ENCODE results near the gene H3-3A. TPM values are rescaled to one million over a fixed set of nuclear protein-coding genes. Genes with fewer than 3 reads are reported as not detected.

H3-3A gene
- polyA plus RNA-seq, 3 donors: 961 to 1,826 (median 1,812) TPM

DNA sequence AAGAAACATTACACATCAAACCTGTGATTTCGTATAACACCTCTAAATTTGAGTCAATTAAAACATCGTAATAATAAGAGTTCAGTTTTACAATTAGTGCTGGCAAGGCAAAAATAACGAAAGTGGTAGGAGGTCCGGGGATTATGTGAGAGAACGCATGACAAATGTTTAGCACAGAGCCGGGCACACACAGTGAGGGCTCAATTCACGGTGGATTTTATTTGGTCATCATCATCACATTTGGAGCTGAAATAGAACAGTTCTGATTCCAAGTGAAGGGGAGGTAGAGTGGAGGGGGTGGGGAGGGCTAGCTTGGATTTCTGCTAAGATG is 20.0 kb downstream of the H3-3A start:
- Histone ChIP-seq H4K20me1 (ENCODE audit: insufficient read depth, low read length) (no peaks in the 10 kb centered on the region), H3K9me3 (replicated peaks in 1 of 2; ENCODE audit: control insufficient read depth in 1 of 2, insufficient read depth in 1 of 2, low read length in 2 of 2) (no peaks in the 10 kb centered on the region), H3K4me1 (ENCODE audit: control insufficient read depth in 1 of 2, insufficient read depth in 2 of 2, low read length in 2 of 2) (peaks cover 11 to 17% of the 10 kb centered on the region in 2 donors), H3K27me3 (ENCODE audit: control insufficient read depth in 2 of 2, insufficient read depth in 2 of 2, low read length in 2 of 2) (peaks cover 0 to 6% of the 10 kb centered on the region in 2 donors), H3K27ac (ENCODE audit: low read depth in 1 of 2, low read length in 2 of 2) (no peak overlapping the region), H2AFZ (ENCODE audit: insufficient read depth, low read depth, low read length, poor library complexity, severe bottlenecking) (peak overlapping the region; percentile 99), H3K36me3 (replicated peaks in 1 of 2; ENCODE audit: control insufficient read depth in 1 of 2, insufficient read depth in 2 of 2, low read length in 2 of 2) (no peaks in the 10 kb centered on the region), H3K4me3 (replicated peaks in 1 of 3; ENCODE audit: low read depth in 2 of 3, low read length in 3 of 3) (peak overlapping the region; percentile 42 to 81 (median 60)), H3K9ac (ENCODE audit: insufficient read depth, low read length, poor library complexity, severe bottlenecking) (peak overlapping the region; percentile 61), H3K4me2 (replicated peaks; ENCODE audit: extremely low read depth, low read length, poor library complexity, severe bottlenecking) (peak overlapping the region; percentile 99), H3K79me2 (ENCODE audit: insufficient read depth, low read length) (no peaks in the 10 kb centered on the region)
- WGBS (ENCODE audit: insufficient coverage): 90% methylated on average over 5 of the region's 7 CpGs
- TF ChIP-seq, protein P1, sequence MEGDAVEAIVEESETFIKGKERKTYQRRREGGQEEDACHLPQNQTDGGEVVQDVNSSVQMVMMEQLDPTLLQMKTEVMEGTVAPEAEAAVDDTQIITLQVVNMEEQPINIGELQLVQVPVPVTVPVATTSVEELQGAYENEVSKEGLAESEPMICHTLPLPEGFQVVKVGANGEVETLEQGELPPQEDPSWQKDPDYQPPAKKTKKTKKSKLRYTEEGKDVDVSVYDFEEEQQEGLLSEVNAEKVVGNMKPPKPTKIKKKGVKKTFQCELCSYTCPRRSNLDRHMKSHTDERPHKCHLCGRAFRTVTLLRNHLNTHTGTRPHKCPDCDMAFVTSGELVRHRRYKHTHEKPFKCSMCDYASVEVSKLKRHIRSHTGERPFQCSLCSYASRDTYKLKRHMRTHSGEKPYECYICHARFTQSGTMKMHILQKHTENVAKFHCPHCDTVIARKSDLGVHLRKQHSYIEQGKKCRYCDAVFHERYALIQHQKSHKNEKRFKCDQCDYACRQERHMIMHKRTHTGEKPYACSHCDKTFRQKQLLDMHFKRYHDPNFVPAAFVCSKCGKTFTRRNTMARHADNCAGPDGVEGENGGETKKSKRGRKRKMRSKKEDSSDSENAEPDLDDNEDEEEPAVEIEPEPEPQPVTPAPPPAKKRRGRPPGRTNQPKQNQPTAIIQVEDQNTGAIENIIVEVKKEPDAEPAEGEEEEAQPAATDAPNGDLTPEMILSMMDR (IDR thresholded peaks at IDR 0.05): no peak
- Mint-ChIP-seq H3K27ac (peak overlapping the region in 2 of 7 donors; percentile 26 to 66), H3K36me3 (no peaks in the 10 kb centered on the region), H3K4me3 (peak overlapping the region; percentile 96 to 97), H3K27me3 (ENCODE audit: low read depth in 3 of 3) (peaks cover 10 to 31% (median 17%) of the 10 kb centered on the region in 3 donors), H3K4me1 (peaks cover 8% of the 10 kb centered on the region), H3K9me3 (peaks cover 0 to 2% (median 0%) of the 10 kb centered on the region in 7 donors)
- intact Hi-C loops (cut with micrococcal nuclease): loop anchor here in 1 of 2 donors (5.0 kb wide), 1 partner anchor 40 kb away; no protein-coding TSS in a partner anchor
- DNase-seq: no peak

DNA sequence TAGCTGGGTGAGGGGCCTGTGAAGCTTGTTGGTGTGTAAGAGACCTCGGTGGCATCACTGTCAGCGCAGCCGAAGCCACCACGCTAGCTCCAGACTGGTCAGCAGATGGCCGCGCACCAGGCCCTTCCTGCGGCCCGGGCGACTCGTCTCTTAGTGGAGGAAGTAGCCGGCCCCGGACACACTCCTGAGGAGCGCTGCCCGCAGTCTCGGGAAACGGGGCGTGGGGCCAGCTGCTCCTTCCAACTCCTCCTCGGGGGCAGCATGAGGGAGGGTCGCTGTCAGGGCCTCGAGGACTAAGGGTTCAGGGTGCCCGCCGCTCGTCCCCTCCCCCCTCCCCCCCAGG is 20.4 kb downstream of the H3-3A start:
- Histone ChIP-seq H4K20me1 (ENCODE audit: insufficient read depth, low read length) (no peaks in the 10 kb centered on the region), H3K4me1 (ENCODE audit: control insufficient read depth in 1 of 2, insufficient read depth in 2 of 2, low read length in 2 of 2) (peaks cover 11 to 17% of the 10 kb centered on the region in 2 donors), H3K4me2 (replicated peaks; ENCODE audit: extremely low read depth, low read length, poor library complexity, severe bottlenecking) (peak overlapping the region; percentile 99), H3K9me3 (replicated peaks in 1 of 2; ENCODE audit: control insufficient read depth in 1 of 2, insufficient read depth in 1 of 2, low read length in 2 of 2) (no peaks in the 10 kb centered on the region), H3K27me3 (ENCODE audit: control insufficient read depth in 2 of 2, insufficient read depth in 2 of 2, low read length in 2 of 2) (peaks cover 0 to 6% of the 10 kb centered on the region in 2 donors), H2AFZ (ENCODE audit: insufficient read depth, low read depth, low read length, poor library complexity, severe bottlenecking) (peak overlapping the region; percentile 99), H3K27ac (ENCODE audit: low read depth in 1 of 2, low read length in 2 of 2) (no peak overlapping the region), H3K9ac (ENCODE audit: insufficient read depth, low read length, poor library complexity, severe bottlenecking) (peak overlapping the region; percentile 61), H3K36me3 (replicated peaks in 1 of 2; ENCODE audit: control insufficient read depth in 1 of 2, insufficient read depth in 2 of 2, low read length in 2 of 2) (no peaks in the 10 kb centered on the region), H3K4me3 (replicated peaks in 1 of 3; ENCODE audit: low read depth in 2 of 3, low read length in 3 of 3) (peak overlapping the region; percentile 42 to 81 (median 60)), H3K79me2 (ENCODE audit: insufficient read depth, low read length) (no peaks in the 10 kb centered on the region)
- intact Hi-C loops (cut with micrococcal nuclease): loop anchor here in 1 of 2 donors (5.0 kb wide), 1 partner anchor 39 kb away; no protein-coding TSS in a partner anchor
- DNase-seq: peak; percentile 44 to 61 (median 58)
- 0% methylated on average over 21 of the region's 23 CpGs for WGBS (ENCODE audit: insufficient coverage)
- no peaks in the 10 kb centered on the region for H3K36me3 Mint-ChIP-seq
- H3K27ac Mint-ChIP-seq: peak overlapping the region in 5 of 7 donors; percentile 26 to 88 (median 63)
- H3K4me3 Mint-ChIP-seq: peak overlapping the region; percentile 96 to 97
- H3K9me3 Mint-ChIP-seq: peaks cover 0 to 2% (median 0%) of the 10 kb centered on the region in 7 donors
- peaks cover 10 to 31% (median 17%) of the 10 kb centered on the region in 3 donors for H3K27me3 Mint-ChIP-seq (ENCODE audit: low read depth in 3 of 3)
- TF ChIP-seq, protein P1 (IDR thresholded peaks at IDR 0.05): no peak
- H3K4me1 Mint-ChIP-seq: peaks cover 8% of the 10 kb centered on the region

Measured in CD14-positive monocyte (primary cell).